ENCODE results near the gene CHST9.

The CHST9 gene

DNA sequence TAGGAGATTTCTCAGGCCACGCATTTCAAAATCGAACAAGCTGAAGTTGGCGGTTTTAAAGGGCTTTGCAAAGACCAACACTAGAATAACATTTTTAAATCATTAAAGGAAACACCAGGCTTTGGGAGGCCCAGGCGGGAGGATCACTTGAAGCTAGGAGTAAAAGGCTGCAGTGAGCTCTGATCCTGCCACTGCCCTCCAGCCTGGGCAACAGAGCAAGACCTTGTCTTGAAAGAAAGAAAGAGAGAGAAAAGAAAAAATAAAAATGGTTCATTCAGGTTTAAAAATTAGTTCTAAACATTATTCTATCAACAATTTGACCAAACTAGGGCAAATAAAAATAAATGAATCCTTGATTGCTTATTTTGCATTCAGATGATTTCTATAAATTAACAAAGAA lies 789 bp upstream of the CHST9 start:
- no peak overlapping the region for H3K4me3 ChIP-seq (ENCODE audit: low read depth, low read length)
- TF ChIP-seq, protein P1, sequence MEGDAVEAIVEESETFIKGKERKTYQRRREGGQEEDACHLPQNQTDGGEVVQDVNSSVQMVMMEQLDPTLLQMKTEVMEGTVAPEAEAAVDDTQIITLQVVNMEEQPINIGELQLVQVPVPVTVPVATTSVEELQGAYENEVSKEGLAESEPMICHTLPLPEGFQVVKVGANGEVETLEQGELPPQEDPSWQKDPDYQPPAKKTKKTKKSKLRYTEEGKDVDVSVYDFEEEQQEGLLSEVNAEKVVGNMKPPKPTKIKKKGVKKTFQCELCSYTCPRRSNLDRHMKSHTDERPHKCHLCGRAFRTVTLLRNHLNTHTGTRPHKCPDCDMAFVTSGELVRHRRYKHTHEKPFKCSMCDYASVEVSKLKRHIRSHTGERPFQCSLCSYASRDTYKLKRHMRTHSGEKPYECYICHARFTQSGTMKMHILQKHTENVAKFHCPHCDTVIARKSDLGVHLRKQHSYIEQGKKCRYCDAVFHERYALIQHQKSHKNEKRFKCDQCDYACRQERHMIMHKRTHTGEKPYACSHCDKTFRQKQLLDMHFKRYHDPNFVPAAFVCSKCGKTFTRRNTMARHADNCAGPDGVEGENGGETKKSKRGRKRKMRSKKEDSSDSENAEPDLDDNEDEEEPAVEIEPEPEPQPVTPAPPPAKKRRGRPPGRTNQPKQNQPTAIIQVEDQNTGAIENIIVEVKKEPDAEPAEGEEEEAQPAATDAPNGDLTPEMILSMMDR (IDR thresholded peaks at IDR 0.05; ENCODE audit: low read depth, low read length) = no peak

DNA sequence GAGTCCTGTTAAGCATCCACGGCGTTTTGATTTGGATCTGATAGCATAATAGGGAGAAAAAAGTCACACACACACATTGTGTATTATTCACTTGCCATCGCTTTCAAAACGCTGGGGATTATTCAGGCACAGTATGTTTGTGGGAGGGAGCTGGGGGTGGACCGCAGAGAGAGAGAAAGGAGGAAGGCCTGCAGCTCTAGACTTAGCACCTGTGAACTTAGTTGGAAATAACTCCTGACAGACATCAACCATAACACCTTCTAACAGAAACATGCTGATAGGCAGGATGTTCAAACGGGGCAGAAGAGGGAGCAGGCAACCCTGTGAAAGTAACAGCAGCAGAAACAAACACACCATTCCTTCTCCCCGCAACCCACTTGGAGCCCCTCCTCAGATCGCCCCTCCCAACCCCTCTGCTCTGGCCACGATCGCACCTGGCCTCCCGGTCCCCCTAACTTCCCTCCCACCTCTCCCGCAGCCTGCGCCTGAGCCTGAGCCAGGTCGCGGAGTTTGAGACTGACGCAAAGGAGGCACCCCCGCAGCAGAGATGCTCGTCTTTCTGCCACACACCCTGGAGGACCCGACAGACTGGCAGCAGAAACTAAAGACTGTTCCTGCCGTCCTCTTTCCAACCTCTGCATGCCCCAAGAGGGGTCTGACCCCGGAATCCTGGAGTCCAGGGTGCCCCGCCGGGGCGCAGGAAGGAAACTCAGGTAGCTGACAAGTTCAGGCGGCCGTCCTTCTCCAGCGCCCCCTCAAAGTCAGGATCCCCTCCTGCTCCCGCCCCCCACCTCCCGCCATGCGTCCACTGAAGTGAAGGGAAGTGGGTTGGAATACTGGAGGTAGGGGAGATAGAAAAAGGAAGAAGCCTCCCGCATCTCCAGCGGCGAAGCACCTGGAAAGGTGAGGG lies 738 bp downstream of the CHST9 start:
- no peak overlapping the region for H3K4me3 ChIP-seq (ENCODE audit: low read depth, low read length)
- TF ChIP-seq, protein P1 (IDR thresholded peaks at IDR 0.05; ENCODE audit: low read depth, low read length) = no peak

DNA sequence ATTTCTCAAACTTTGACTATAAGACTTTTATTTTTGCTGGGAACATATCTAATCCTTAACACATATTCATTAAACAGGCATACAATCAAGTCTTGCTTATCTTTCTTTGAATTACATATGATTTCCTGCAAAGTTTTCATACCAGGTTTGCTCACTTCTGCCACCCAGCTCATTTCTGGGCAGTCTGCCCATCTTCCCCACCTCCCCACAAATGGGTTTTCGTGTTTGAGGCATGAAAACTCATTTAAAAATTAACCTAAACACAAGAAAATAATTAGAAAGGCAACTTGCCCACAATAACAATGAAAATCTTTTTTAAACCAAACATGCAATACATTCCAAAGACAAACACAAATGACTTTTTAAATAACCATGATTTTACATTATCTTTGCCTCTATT lies 3.4 kb downstream of the CHST9 start:
- TF ChIP-seq, protein P1 (IDR thresholded peaks at IDR 0.05; ENCODE audit: low read depth, low read length) = no peak
- H3K4me3 ChIP-seq (ENCODE audit: low read depth, low read length) = no peak overlapping the region

DNA sequence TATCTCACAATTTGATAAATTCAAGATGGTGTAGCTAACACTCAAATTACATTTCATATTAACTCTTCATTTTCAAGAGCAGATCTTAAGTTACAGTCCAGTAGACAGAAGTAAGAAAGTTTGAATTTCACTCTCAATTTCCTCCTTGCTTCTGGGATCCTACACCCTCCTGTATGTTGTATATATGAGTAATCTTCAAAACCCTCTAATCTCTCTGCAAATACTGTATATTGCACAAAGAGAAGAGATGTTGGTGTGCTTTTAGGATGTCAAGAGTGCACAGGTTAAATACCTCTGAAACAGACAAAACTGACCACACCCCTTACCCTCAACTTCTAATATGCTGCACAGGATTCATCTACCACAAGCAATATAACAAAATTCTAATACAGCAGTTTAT lies 6.7 kb downstream of the CHST9 start:
- TF ChIP-seq, protein P1 (IDR thresholded peaks at IDR 0.05; ENCODE audit: low read depth, low read length) = no peak
- no peak overlapping the region for H3K4me3 ChIP-seq (ENCODE audit: low read depth, low read length)

DNA sequence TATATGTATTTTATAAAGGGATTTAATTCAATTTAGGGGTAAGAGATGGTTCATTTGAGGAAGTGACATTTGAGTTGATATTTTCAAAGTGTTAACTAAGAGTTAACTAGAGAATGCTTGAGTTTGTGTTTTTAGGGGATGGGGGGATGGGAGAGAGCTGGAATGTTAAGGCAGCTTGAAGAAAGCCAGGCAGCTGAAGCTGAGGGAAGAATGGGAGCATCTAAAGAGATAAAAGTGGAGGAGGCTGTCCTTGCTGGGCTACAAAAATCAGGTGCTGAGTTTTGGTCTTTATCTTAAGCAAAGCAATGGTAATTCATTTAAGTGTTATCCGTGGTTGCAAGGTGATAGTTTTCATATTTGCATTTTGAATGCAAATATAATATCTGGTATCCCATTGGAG lies 9.2 kb downstream of the CHST9 start:
- TF ChIP-seq, protein P1 (IDR thresholded peaks at IDR 0.05; ENCODE audit: low read depth, low read length) = no peak
- H3K4me3 ChIP-seq (ENCODE audit: low read depth, low read length) = no peak overlapping the region

DNA sequence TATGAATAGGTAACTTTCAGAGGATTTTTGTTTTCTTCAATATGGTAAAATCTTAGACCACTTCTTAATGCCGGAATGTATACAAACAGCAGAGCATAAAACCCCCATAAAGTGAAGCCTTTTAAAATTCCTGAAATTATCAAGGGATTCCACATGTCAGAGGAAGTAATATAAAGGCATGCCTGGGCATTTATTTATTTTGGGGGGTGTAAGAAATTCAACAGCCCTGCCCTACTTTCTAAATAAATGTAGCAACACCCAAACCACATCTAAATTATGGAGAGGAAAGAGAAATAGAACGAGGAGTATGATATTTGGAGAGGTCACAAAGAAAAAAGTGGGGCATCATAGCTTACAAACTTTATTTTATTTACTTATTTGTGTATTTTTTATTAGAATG lies 9.9 kb downstream of the CHST9 start:
- no peak overlapping the region for H3K4me3 ChIP-seq (ENCODE audit: low read depth, low read length)
- TF ChIP-seq, protein P1 (IDR thresholded peaks at IDR 0.05; ENCODE audit: low read depth, low read length) = no peak

DNA sequence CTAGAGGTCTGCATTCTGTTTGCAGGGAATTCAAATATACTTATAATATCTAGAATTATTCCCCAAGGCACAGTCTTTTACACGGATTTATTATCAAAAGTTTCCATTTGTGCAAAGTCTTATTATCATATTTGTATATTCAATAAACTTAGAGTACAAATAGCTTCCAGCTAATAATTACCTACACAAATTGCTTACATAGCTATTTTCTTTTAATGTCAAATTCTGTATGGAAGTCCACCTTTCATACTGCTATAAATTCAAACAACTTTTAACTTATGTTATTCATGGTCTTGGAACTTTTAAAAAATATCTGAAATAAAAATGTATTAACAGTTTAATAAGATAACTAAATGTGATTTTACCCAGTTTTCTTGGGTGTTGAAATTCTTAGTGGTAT lies 13.1 kb downstream of the CHST9 start:
- no peak overlapping the region for H3K4me3 ChIP-seq (ENCODE audit: low read depth, low read length)
- TF ChIP-seq, protein P1 (IDR thresholded peaks at IDR 0.05; ENCODE audit: low read depth, low read length) = no peak

All from WI38 (cell line).